GM21390 (cell line): ENCODE data around the gene SPAG16.
"Not testable (repeated sequence)": the region's sequence is repeated elsewhere in the genome, so short reads cannot be mapped to it uniquely, and the experiment has no call there.

Experiments
- ATAC-seq: cut with Tn5 transposase; IDR thresholded peaks from one replicate; pipeline ENCODE4 v1.9.1; 2021; ENCODE audit not compliant: unreplicated experiment

The SPAG16 gene

DNA sequence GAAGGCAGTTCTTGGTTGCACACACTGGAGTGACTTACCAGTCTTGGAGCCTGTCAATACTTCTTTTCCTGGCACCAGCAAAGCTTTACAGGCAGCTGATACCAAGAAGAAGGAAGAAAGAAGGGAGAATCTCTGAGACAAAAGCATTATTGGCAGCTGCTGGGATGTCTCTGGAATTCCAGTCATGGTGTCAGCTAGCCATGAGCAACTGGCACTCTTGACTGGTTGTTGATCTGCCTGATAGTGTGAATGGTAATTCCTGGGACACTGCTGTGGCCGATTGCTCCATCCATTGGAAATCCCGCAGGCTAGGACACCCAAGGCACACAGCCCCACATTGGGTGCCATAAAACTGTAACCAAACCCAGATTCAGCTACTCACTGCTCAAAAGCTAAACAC, 17.8 kb upstream of the SPAG16 start:
- no peak for ATAC-seq

DNA sequence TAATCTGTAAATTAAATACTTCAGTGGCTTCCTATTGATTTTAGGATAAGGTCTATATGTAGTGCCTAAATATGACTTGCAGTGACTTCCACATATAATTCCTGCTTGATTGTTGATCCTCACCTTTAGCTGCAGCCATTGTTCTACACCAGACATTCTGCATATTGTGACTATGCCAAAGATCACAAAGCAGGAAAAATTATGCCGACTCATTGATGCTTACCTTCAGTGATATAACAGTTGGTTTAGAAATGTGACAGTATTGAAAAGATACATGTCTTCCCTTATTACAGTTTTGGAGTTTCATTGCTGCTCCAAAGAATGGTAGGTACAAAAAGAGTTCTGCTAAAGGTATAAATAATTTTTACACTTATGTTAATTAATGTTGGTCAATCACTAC, 12.3 kb upstream of the SPAG16 start:
- ATAC-seq: no peak

DNA sequence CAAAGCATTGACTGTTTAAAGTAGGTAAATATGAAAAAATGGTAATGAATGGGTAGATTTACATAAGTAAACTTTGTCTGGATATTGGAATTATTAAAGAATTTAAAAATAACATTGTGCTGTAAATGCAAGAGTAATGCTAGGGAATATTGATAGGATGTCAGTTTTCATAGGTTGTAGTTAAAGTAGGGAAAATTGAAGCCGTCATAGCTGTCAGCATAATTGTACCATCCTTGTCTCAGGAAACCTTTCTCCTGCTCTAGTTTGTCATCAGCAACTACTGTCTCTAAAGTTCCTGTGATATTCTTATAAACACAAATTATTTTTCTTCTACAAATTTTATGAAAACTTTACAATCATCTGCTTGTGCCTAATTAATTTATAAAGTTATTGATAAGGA, 10.1 kb upstream of the SPAG16 start:
- ATAC-seq: no peak

DNA sequence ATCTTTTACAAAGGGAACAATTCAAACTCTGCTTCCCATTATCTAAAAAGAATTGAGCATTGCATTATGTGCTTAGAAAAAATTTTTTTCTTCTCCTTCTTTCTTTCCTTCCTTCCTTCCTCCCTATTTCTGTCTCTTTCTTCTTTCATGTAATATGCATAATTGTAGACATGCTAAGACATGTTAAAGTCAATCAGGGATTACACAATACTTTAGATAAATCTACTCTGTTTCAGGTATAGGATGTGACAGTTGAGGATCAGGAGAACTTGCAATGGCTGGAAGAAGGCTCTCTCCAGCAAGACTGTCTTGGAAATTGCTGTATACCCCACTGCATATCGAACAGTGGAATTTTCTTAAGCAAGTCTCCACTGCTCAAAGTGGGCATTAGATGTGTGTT, 9.0 kb upstream of the SPAG16 start:
- ATAC-seq: no peak

DNA sequence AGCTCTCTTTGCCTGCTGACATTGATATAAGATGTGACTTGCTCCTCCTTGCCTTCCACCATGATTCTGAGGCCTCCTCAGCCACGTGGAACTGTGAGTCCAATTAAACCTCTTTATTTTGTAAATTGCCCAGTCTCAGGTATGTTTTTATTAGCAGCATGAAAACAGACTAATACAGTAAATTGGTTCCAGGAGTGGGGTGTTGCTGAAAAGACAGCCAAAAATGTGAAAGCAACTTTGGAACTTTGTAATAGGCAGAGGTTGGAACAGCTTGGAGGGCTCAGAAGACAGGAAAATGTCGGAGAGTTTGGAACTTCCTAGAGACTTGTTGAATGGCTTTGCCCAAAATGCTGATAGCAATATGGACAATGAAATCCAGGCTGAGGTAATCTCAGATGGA, 7.1 kb upstream of the SPAG16 start:
- not testable (repeated sequence) for ATAC-seq

DNA sequence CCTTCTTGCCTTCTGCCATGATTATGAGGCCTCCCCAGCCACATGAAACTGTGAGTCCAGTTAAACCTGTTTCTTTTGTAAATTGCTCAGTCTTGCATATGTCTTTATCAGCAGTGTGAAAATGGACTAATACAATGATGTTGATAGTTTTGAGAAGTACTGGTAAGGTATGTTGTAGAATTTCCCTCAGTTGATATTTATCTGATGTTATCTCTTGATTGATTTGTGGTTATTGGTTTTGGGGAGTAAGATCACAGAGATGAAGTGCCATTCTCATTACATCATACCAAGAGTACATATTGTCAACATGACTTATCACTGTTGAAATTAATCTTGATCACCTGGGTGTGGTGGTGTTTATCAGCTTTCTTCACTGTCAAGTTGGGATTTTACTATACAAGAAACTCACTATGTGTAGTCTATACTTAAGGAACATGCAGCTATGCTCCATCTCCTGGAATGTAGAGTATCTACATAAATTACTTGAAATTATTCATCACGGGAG, 5.1 kb upstream of the SPAG16 start:
- ATAC-seq: no peak

DNA sequence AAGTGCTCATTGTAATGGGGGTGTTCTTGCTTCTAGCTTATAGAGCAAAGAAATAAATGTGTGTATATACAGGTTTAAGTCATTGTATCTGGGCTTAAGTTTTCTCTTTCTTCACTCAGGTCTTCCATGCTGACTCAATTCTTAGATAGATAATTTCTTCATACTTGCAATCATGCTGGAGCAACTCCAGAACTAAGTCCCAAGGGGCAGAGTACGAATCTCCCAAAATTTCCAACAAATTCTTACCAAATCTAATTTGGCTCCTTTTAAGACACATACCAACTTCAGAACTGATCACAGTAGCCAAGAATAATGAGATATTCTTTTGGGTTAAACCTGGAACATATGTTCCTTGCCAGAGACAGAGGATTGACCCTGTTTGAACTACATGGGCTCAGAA, 4.3 kb upstream of the SPAG16 start:
- ATAC-seq: no peak

DNA sequence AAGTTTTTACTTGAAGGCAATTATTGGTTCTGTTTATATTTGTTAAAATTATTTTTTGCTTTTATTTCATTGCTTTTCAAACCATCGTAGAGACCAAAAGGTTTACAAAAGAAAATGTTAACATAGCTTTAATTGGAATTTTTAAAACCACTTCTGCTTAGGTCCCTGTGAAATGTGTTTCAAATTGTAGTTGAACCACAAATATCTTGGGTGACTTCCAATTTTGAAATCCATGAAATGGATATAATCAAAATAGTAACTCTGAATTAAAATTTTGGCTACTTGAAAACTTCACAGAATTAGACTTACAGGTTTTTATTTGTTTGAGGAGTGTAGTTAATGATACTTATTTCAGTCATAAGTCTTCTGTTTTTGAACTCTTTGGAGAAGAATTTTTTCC, 3.1 kb upstream of the SPAG16 start:
- ATAC-seq: no peak

DNA sequence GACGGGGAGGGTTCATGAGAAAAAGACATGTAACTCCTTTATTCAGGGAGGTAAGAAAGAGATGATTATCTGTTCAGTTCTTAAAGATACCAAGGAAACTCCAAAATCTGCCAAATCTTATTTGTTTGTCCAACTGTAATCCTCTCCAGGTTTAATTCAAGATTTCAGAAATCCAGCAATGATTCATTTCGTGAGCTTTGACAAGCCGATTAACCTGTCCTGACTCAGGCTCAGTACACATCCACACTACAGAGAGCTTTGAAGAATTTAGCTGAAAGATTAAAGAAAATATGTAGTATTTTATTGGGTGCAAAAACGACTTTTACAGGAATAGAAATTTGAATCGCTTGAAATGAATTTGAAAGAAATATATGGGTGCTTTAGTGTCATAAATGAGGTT, 1.1 kb downstream of the SPAG16 start:
- no peak for ATAC-seq

DNA sequence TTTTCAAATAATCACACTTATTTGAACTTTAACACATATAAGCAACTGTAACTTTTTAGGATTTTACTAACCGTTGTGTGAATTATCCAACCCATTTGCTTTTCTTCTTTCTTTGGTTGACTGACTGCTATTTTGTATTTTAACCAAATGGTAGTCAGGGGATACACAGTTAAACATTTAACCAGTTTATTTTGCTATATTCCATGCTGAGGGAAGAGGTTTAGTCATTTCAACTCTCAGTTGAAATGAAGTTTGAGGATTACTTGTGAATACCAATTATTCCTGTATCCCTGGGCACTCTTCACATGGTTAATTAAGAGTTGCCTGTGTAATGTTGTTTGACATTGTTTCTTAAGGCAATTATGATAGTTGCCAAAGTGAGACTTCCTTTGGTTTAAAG, 1.9 kb downstream of the SPAG16 start:
- ATAC-seq: no peak

DNA sequence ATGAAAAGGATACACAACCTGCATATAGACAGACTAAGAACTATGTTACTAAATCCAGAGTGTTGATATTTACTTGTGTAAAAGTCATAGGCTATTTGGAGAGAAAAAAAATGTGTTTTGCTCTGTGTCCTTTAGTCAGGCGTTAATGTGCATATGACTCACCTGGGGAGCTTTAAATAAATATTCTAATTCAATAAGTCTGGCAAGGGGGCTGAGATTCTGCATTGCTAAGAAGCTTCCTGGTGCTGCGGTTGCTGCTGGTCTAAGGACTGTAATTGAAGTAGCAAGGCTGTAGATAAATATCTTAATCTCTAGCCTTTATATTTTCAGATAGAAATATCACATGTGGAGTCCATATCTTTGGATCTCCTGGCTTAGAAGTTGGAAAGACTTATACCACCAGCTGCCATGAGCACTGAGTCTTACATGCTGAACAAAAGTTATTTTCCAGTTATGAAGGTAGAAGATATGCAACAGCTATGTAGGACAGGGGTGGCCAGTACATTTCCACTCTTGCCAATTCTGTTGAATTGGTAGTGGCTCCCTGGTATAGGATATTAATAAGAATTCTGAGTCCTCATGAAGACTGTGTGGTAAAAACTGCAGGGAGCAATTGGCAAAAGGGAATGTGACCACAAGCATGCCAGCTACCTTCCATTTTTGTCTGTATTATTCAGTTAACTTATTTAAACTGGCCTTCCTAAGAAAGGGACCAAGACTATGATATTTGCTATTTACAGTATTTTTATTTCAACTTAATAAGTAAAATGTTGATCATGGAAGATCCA, 4.8 kb downstream of the SPAG16 start:
- ATAC-seq: no peak

DNA sequence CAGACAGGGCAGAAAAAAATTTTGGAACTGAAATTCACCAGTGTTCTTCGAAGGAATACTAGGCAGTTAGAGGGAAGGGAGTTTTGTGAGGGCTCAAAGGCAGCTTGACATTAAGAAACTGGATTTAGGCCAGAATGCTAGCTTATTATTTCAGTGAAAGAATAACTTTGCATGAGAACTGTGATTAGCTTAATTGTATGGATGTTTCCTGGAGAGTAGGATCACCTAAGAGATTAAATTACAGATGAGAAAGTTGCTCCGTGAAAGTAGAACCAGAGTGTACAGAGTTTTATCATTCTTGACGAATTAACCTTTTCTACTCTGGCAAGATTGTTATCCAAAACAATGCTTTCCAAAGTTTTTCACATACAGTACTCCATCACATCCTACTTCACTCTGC, 6.2 kb downstream of the SPAG16 start:
- no peak for ATAC-seq

DNA sequence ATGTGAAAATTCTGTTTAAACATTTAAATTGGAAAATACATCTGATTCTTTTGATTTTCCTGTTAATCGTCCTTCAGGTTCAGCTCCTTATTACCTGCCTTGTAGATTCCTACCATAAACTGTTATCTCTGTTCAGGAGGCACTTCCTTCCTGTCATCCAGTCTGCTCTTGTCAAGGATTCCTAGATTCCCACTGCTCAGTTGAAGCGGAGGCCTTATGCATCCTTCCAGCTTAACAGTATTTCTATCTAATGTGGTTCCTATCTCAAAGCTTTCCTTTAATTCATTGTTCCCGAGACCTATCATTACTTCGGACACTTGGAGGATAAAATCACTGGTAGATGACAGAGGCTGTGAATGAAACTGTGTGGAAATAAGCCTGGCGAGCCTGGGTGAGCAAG, 12.0 kb downstream of the SPAG16 start:
- no peak for ATAC-seq

DNA sequence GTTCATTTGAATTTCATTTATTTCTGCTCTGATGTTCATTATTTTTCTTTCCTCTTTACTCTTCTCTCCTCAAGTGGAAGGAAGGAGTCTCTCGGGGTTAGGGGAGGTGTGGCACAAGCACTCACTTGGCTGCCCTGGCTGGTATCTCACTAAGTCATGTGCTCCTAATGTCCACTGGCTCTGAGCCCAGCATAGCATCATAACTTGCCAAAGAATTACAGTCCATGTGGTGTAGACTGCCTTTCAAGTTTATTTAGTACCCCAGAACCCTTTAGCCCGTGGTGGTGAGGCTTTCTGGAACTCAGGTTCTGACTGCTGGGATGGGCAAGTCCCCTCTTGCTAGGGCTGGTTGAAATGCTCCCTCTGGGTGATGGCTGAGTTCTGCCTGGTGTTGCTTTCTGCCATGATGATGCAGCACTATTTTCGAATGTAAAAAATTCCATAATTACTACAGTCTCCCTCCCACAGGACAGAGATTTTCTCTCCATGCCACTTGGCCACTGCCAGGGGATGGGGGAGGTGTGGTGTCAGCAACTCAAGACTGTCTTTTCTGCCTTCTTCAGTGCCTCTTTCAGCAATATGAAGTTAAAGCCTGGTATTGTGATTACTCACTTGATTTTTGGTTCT, 22.2 kb downstream of the SPAG16 start:
- ATAC-seq: no peak

DNA sequence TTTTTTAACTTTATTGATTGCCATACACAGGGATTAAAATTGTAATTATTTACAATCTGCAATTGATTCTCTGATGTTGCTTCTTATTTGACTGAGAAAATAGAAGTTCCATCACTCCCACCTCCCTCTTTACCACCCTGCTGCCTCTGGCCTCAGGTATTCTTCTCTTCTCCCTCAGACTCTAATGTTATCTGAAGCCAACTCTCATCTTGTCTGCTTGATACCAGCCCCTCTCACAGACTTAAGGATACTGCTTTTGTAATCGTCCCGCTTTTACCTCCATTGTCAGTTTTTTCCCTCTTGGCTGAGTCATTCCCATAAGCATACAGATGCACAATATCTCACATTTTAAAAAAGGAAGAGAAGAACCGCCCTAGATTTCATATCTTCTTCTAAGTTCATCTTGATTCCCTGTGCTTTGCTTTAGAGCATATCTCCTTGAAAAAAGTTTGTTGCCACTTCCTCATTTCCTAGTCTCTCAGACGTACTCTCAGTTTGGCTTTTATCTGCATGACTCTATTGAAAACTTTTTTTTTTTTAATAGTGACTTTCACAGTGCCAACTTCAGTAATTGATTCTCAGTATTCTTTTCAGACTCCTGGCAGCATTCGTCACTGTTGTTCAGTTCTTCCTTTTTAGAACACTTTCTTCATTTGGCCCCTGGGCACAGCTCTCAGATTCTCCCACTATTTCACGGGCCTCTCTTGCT, 31.1 kb downstream of the SPAG16 start:
- ATAC-seq: peak; percentile 53

DNA sequence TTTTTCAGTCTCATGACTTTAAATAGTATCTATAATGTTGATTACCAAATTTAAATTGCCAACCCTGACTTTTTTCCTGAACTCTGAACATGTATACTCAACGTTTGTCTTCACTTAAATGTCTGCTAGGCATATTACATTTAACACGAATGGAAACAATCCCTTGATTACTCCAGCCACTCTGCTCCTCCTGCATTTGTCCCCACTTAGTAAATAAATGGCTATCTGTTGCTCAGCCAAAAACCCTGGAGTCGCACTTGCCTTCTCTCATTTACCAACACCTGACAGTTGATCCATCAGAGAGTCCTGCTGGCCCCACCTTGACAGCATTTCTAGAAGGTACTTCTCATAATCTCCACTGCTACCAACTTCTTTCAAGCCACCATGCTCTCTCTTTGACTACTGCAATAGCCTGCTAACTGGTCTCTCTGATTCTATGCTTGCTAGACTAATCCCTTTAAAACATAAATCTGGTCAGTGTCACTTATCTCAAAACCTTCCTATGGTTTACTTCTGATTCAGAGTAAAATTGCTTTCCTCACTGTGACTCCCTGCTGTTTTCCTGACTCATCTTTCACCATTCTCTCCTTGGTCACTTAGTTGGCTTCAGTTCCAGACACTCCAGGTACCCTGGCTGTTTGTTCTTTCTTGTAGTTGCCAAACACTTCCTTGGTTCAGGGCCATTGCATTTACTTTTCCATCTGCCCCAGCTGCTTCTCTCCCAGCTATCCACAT, 31.9 kb downstream of the SPAG16 start:
- no peak for ATAC-seq

DNA sequence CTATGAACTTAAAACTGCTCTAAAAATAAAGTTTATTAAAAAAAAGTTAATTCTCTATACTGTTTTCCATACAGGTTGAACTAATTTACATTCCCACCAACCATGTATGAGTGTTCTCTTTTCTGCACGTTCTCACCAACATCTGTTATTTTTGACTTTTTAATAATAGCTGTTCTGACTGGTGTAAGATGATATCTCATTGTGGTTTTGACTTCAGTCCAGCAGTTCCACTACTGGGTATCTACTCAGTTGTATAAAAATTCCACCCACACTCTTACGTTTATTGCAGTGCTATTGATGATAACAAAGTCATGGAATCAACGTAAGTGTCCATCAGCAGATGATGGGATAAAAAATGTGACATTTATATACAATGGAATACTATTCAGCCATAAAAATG, 33.7 kb downstream of the SPAG16 start:
- no peak for ATAC-seq

DNA sequence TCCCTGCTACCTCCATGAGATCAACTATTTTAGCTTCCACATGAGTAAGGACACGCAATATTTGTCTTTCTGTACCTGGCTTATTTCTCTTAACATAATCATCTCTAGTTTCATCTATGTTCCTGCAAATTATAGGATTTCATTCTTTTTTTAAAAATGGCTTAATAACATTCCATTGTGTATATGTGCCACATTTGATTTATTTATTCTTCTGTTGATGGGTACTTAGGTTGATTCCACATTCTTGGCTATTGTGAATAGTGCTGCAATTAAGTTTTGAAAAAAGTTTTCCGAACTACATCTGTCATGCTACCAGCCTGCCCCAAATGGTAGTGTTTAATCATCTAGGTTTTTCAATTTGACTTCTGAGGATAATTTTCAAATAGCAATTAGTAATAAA, 36.3 kb downstream of the SPAG16 start:
- no peak for ATAC-seq

DNA sequence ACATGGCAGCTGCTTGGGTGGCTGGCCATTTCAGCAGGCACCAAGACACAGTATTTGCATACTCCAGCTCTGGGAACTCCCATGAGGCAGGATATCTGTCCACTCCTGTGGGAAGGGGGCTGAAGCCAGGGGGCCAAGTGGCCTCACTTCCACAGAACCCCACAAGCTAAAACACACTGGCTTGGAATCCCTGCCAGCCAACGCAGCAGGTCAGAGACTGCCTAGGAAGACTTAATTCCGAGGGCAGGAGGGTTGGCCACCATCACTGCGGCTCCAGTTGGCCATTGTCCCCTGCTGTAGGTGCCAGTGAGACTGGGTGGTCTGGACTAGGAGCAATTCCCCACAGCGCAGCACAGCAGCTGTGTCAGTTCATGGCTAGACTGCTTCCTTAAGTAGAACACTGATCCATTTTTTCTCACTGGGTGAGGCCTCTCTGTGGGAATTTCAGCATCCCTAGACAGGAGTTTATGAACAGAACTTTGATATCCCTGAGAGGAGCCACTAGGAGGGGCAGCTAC, 52.0 kb downstream of the SPAG16 start:
- ATAC-seq: no peak

DNA sequence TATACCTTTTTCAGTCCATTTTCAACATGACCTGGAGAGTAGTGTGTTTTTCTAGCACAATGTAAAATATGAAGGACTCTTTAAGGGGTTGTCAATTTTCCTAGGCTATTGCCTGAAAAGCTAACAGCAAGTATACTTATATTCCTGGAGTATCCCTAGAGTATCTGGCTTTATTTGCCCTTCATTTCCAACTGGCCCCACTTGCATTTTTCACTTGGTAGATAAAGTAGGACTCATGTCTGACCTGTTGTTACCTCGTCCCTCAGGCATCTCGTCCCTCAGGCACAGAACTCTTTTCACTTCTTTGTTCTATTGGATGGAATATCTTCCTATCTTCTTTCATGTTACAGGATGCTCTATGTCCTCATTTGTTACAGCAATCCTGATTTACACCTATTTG, 69.2 kb downstream of the SPAG16 start:
- ATAC-seq: no peak

DNA sequence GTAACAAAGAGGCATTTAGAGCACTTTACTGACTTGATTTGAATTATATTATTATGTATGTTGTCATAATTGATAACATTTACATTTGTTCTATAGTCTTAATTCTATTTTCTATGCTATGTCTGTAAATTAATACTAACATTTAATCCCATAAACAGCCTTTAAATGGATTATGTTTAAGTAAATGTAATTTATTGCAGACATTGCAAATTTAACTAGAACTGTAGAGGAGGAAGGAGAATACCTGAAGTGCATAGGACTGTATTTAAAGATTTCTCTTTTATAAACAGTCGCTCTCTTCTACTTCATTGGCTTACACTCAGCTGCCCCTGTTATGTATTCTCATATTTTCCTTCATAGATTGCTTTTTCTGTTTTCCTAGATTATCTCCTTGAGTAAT, 92.4 kb downstream of the SPAG16 start:
- ATAC-seq: no peak
